SHP77 (cell line): ENCODE results near the gene THRSP.
"Not testable (repeated sequence)": the region's sequence is repeated elsewhere in the genome, so short reads cannot be mapped to it uniquely, and the experiment has no call there.

ENCODE experiments used
- DNase-seq, 2 experiments: peaks; one replicate each; lab custom pipeline; 2025; lab: John Stamatoyannopoulos, UW

The THRSP gene

GRCh38 chr11:78039391-78039918 is 24.2 kb upstream of the THRSP start:
- peak in 1 of 2 experiments; percentile 26 for DNase-seq

- peak; percentile 81 to 93 for DNase-seq
Observed at GRCh38 chr11:78039919-78040671, 23.6 kb upstream of the THRSP start.

GRCh38 chr11:78040691-78041379 is 22.8 kb upstream of the THRSP start:
- DNase-seq: peak in 1 of 2 experiments; percentile 21

GRCh38 chr11:78041380-78041719 is 22.3 kb upstream of the THRSP start:
- not testable (repeated sequence) for DNase-seq

- no peak for DNase-seq
Observed at GRCh38 chr11:78041843-78042440, 21.7 kb upstream of the THRSP start.

GRCh38 chr11:78044706-78045105 is 19.0 kb upstream of the THRSP start:
- DNase-seq: no peak

GRCh38 chr11:78045851-78046485 is 17.7 kb upstream of the THRSP start:
- DNase-seq: peak; percentile 66 to 70

- no peak for DNase-seq
Observed at GRCh38 chr11:78046486-78046854, 17.2 kb upstream of the THRSP start.

GRCh38 chr11:78048561-78048960 is 15.1 kb upstream of the THRSP start:
- DNase-seq: no peak

GRCh38 chr11:78049348-78049747 is 14.3 kb upstream of the THRSP start:
- DNase-seq: no peak

- no peak for DNase-seq
Observed at GRCh38 chr11:78050964-78051831, 12.5 kb upstream of the THRSP start.

- DNase-seq: no peak
Observed at GRCh38 chr11:78054971-78055370, 8.7 kb upstream of the THRSP start.

GRCh38 chr11:78056093-78056492 is 7.6 kb upstream of the THRSP start:
- no peak for DNase-seq

- no peak for DNase-seq
Observed at GRCh38 chr11:78057462-78058055, 6.1 kb upstream of the THRSP start.

- DNase-seq: not testable (repeated sequence)
Observed at GRCh38 chr11:78059749-78060328, 3.8 kb upstream of the THRSP start.

GRCh38 chr11:78060533-78060932 is 3.1 kb upstream of the THRSP start:
- no peak for DNase-seq

GRCh38 chr11:78061088-78061920 is 2.4 kb upstream of the THRSP start:
- DNase-seq: peak; percentile 18 to 62

GRCh38 chr11:78061921-78062311 is 1.7 kb upstream of the THRSP start:
- no peak for DNase-seq

GRCh38 chr11:78062671-78063070 is 990 bp upstream of the THRSP start:
- no peak for DNase-seq

GRCh38 chr11:78065203-78065602 is 1.5 kb downstream of the THRSP start:
- no peak for DNase-seq
